Naive thymus-derived CD8-positive, alpha-beta T cell (primary cell): ENCODE results near the gene CD34. TPM values are rescaled to one million over a fixed set of nuclear protein-coding genes. Genes with fewer than 3 reads are reported as not detected.

Experiments used
- ATAC-seq, 2 donors: fragments of 150-1000 bp; cut with Tn5 transposase in 1 of 2; sonication (Bioruptor Pico), chemical (Tn5 transposase) in 1 of 2; 1 replicate in 1 of 2; 2 replicates in 1 of 2; pipeline ENCODE4 v1.10.0; 2021; ENCODE audit warnings: mild to moderate bottlenecking in 2 of 2, moderate library complexity in 2 of 2
- POLR2A ChIA-PET: fragments of 350-600 bp; sonication (Branson Sonifier 250); formaldehyde crosslinking; loops from one replicate; lab custom pipeline; 2021; ENCODE audit warnings: antibody characterized with exemption; lab: Charles Lee
- DNase-seq, 10 donors: peaks; one replicate each; pipeline versions ENCODE4 v3.0.0 to v3.0.0-alpha.2; 2020 to 2022
- H3K27ac Mint-ChIP-seq, 10 donors: one replicate each; pipeline ENCODE4 v1.8.0; 2020 to 2022; ENCODE audit warnings: mild to moderate bottlenecking in 10 of 10, mixed read lengths in 10 of 10, moderate library complexity in 4 of 10, inconsistent platforms in 1 of 10
- H3K27me3 Mint-ChIP-seq, 5 donors: one replicate each; pipeline ENCODE4 v1.8.0; 2021 to 2022; ENCODE audit warnings: mixed read lengths in 5 of 5
- H3K36me3 Mint-ChIP-seq, 3 donors: one replicate each; pipeline ENCODE4 v1.8.0; 2020 to 2022; ENCODE audit warnings: mixed read lengths in 3 of 3, mild to moderate bottlenecking in 2 of 3, inconsistent platforms in 1 of 3
- H3K4me1 Mint-ChIP-seq, 4 donors: one replicate each; pipeline ENCODE4 v1.8.0; 2021 to 2022; ENCODE audit warnings: mixed read lengths in 4 of 4
- H3K4me3 Mint-ChIP-seq, 10 donors: one replicate each; pipeline ENCODE4 v1.8.0; 2020 to 2022; ENCODE audit warnings: mild to moderate bottlenecking in 10 of 10, mixed read lengths in 10 of 10, moderate library complexity in 6 of 10, inconsistent platforms in 1 of 10
- H3K9me3 Mint-ChIP-seq, 9 donors: one replicate each; pipeline ENCODE4 v1.8.0; 2020 to 2022; ENCODE audit warnings: mixed read lengths in 9 of 9, mild to moderate bottlenecking in 3 of 9, inconsistent platforms in 1 of 9, moderate library complexity in 1 of 9
- polyA plus RNA-seq, 3 donors: library from polyadenylated mRNA; unstranded; fragments of 300-500 nt; fragmentation: Illumina TruSeq; gene quantifications; one replicate each; pipeline ENCODE4 v1.2.3, GENCODE V29; 2021
- total RNA-seq, 8 experiments: library from RNA in 2 of 8; stranded (reverse) in 2 of 8; gene quantifications; one replicate each; pipeline ENCODE4 v1.2.3 and lab custom pipeline; 2021 to 2026

The CD34 gene
- total and polyA plus RNA-seq, 5 experiments from 2014 or later: not detected

DNA sequence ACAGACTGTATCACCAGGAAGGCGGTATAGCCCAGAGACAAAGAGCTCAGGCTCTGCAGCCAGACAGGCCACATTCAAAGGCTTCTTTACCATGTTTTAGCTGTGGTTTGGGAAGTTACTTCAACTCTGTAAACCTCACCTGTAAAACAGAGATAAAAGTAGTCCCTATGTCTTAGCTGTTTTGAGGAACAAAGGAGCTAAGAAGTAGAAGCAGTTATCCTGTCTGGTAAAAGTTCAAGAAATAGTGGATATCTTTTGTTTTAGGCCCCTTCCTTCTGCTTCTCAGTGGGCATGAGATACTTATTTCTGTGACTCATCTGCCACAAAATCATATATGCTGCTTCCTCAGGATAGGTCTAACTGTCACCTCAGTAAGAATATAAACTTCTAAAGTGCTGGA lies 6.5 kb downstream of the CD34 start:
- no peaks in the 10 kb centered on the region for H3K9me3 Mint-ChIP-seq
- ATAC-seq (no peak), DNase-seq (no peak)
- H3K4me3 Mint-ChIP-seq: no peak overlapping the region
- H3K36me3 Mint-ChIP-seq: no peaks in the 10 kb centered on the region
- H3K27ac Mint-ChIP-seq: no peak overlapping the region
- H3K4me1 Mint-ChIP-seq: peaks cover 0 to 2% (median 0%) of the 10 kb centered on the region in 4 donors
- peaks cover 5 to 26% (median 11%) of the 10 kb centered on the region in 5 donors for H3K27me3 Mint-ChIP-seq
- POLR2A ChIA-PET: no interaction called here

DNA sequence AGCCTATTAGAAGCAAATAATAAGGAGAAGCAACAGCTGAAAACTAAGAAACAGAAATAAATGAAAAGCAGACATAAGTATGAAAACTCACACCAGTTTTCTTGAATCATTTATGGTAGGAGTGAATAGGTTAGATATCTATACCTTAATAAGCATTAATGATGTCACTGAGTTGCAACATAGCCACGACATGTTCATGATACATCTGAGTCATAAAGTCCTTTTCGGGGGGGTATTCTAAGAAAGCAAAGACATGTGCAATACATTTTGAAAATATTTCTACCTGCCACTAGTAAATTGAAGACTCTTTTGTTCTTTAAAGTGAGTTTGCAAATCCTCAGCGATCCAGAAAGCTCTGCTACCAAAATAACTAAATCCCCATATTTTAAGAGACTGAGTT lies 7.2 kb downstream of the CD34 start:
- no peaks in the 10 kb centered on the region for H3K36me3 Mint-ChIP-seq
- POLR2A ChIA-PET: no interaction called here
- H3K27ac Mint-ChIP-seq: peak overlapping the region in 1 of 10 donors; percentile 46
- H3K27me3 Mint-ChIP-seq: peaks cover 4 to 20% (median 5%) of the 10 kb centered on the region in 5 donors
- peaks cover 0 to 2% (median 0%) of the 10 kb centered on the region in 4 donors for H3K4me1 Mint-ChIP-seq
- ATAC-seq (no peak), DNase-seq (no peak)
- H3K4me3 Mint-ChIP-seq: no peak overlapping the region
- H3K9me3 Mint-ChIP-seq: no peaks in the 10 kb centered on the region

DNA sequence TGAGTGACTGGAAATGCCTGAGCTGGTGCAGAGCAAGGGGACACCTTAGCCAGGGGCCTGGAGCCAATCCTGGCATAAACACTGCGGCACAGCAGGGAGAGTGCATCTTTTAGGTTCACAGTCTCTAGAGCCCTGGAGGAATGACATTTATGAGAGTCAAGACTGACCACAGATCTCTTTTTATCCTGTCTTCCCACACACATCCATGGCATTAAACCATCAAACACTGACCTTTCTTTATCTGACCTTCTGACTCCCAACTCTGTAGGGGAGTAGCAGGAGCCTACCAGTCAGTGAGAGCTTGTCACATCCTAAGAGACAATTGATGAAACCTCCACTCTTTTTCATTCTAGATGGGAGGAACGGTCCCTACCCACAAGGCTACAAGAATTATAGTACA lies 7.9 kb downstream of the CD34 start:
- DNase-seq: no peak
- H3K4me1 Mint-ChIP-seq: peaks cover 0 to 2% (median 0%) of the 10 kb centered on the region in 4 donors
- no peaks in the 10 kb centered on the region for H3K9me3 Mint-ChIP-seq
- H3K27me3 Mint-ChIP-seq: peaks cover 0 to 13% (median 4%) of the 10 kb centered on the region in 5 donors
- POLR2A ChIA-PET: no interaction called here
- H3K4me3 Mint-ChIP-seq: no peak overlapping the region
- H3K27ac Mint-ChIP-seq: peak overlapping the region in 1 of 10 donors; percentile 46
- H3K36me3 Mint-ChIP-seq: no peaks in the 10 kb centered on the region
- ATAC-seq: no peak

DNA sequence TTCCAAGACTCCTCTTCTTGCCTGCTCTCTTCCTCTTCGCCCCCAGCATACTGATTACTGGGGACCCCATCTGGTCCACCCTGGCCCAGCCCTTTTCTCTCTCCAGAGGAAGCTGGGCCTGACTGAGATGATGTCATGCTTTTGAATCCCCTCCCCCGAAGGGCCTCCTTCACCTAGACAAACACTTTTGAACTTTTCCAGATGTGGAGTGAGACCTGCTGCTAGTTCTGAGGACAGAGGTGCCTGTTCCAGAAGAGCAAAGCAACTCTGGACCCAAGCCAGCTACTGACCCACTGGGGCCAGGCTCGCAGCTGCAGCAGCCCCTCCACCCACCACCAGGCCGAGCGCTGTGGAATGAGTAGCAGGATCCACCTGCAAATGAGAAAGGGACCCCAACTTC lies 8.4 kb downstream of the CD34 start:
- H3K27ac Mint-ChIP-seq: no peak overlapping the region
- POLR2A ChIA-PET: no interaction called here
- no peak for DNase-seq

DNA sequence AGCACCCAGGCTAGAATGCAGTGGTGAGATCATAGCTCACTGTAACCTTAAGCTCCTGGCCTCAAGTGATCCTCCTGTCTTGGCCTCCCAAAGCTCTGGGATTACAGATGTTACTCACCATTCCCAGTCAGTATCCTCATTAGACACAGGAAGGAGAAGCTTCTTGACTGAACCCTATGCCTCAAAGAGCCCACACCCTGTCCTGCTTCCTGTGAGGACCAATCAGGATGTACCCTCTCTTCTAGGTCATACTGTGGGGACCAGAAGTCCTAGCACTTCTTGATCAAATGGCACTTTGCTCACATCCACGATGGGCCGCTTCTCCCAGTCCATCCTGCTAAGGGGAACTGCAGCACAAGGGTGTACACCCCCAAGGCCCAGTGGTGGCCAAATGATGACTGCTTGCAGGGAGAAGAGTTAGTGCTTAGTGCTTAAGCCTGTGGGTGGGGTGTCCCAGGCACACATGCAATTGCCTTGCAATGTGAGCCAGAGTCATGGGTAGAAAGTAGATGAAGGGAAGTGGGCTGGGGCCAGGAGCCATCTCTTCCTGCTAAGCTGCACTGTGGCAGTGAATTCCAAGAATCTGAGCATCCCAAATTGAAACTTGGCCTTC lies 9.8 kb downstream of the CD34 start:
- Mint-ChIP-seq H3K27me3 (peaks cover 0 to 1% (median 0%) of the 10 kb centered on the region in 5 donors), H3K4me1 (peaks cover 0 to 2% (median 0%) of the 10 kb centered on the region in 4 donors), H3K4me3 (no peak overlapping the region), H3K9me3 (no peaks in the 10 kb centered on the region), H3K36me3 (no peaks in the 10 kb centered on the region), H3K27ac (no peak overlapping the region)
- no peak for DNase-seq
- POLR2A ChIA-PET: no interaction called here
- ATAC-seq: no peak

More for the DNA sequence above, 8.4 kb downstream of the CD34 start:
- Mint-ChIP-seq H3K4me3 (no peak overlapping the region), H3K9me3 (no peaks in the 10 kb centered on the region), H3K27me3 (peaks cover 0 to 8% (median 3%) of the 10 kb centered on the region in 5 donors), H3K4me1 (peaks cover 0 to 2% (median 0%) of the 10 kb centered on the region in 4 donors), H3K36me3 (no peaks in the 10 kb centered on the region)
- no peak for ATAC-seq

DNA sequence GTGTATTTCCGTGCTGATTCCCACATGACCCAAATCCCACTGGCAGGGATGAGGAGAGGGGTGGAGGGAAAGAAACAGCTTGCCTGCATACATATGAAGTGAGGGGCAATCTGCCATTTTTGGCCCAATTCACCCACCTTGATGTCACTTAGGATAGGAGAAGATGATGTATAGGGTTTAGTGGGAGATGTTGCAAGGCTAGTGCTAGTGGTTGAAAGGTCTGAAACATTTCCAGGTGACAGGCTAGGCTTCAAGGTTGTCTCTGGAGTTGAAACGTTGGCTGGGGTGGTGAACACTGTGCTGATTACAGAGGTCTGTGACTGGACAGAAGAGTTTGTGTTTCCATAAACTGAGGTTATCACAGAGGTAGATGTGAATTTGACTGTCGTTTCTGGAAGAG lies 12.1 kb downstream of the CD34 start:
- H3K27me3 Mint-ChIP-seq: no peaks in the 10 kb centered on the region
- ATAC-seq (no peak), DNase-seq (no peak)
- POLR2A ChIA-PET: no interaction called here
- no peaks in the 10 kb centered on the region for H3K9me3 Mint-ChIP-seq
- peaks cover 0 to 2% (median 0%) of the 10 kb centered on the region in 4 donors for H3K4me1 Mint-ChIP-seq
- H3K27ac Mint-ChIP-seq: no peak overlapping the region
- H3K4me3 Mint-ChIP-seq: no peak overlapping the region
- H3K36me3 Mint-ChIP-seq: no peaks in the 10 kb centered on the region

DNA sequence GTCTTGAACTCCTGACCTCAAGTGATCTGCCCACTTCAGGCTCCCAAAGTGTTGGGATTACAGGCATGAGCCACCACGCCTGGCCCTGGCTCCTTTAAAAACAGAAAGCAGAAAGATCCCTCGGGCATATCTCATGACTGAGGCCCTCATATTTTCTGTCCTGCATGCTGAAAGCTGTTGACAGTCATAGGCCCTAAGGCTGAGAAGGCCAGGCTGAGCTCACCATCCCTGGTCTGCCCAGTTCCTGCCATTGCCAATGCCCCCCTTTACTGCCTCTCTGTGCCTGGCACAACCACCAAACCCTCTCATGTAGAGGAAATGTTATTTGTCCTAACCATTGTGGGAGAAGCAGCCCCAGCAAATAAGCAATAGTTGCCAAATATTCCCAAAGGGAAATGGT lies 12.7 kb downstream of the CD34 start:
- H3K9me3 Mint-ChIP-seq: no peaks in the 10 kb centered on the region
- ATAC-seq (no peak), DNase-seq (no peak)
- H3K4me3 Mint-ChIP-seq: no peak overlapping the region
- peaks cover 0 to 2% (median 0%) of the 10 kb centered on the region in 4 donors for H3K4me1 Mint-ChIP-seq
- H3K36me3 Mint-ChIP-seq: no peaks in the 10 kb centered on the region
- H3K27me3 Mint-ChIP-seq: no peaks in the 10 kb centered on the region
- H3K27ac Mint-ChIP-seq: no peak overlapping the region
- POLR2A ChIA-PET: no interaction called here

DNA sequence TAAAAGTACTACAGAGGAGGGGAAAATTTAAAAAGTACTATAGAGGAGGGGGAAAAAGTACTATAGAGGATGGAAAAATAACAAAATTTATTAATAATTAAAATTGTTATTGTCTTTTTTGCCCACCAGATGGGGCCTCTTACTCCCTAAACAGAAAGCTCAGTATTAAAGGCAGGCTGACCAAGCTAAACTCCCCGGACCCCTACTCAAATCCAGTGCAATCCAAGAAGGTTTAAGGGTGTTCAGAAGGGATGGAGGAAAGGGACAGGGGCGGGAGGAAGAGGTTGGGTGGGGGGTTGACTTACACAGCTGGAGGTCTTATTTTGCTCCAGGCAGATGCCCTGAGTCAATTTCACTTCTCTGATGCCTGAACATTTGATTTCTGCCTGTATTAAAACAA lies 13.7 kb downstream of the CD34 start:
- Mint-ChIP-seq H3K4me3 (no peak overlapping the region), H3K9me3 (no peaks in the 10 kb centered on the region), H3K27ac (no peak overlapping the region), H3K27me3 (no peaks in the 10 kb centered on the region), H3K36me3 (no peaks in the 10 kb centered on the region), H3K4me1 (peaks cover 0 to 2% (median 0%) of the 10 kb centered on the region in 4 donors)
- DNase-seq (no peak), ATAC-seq (no peak)
- POLR2A ChIA-PET: interaction anchor here (0.8 kb wide), 1 partner anchor 66 kb away, joined by 3 read pairs; no protein-coding TSS in a partner anchor

DNA sequence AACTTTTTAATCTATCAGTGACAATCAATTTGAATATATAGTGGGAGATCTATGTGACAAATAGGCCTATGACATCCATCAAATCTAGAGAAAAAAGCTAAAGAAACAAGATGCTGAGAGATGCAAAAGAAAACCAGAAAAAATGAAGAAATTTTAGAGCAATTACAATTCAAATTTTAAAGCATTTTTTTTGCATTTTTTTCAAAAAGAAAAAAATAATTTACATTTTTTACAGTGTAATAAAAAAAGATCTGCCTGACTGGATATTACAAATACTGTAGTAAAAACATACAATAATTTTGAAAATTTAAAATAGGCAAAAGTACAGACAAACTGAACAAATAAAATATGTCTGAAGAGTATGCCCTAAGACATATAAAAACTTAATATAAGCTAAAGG lies 14.4 kb downstream of the CD34 start:
- no peak for ATAC-seq
- no peaks in the 10 kb centered on the region for H3K9me3 Mint-ChIP-seq
- H3K27me3 Mint-ChIP-seq: no peaks in the 10 kb centered on the region
- no peaks in the 10 kb centered on the region for H3K4me1 Mint-ChIP-seq
- no peaks in the 10 kb centered on the region for H3K36me3 Mint-ChIP-seq
- no peak overlapping the region for H3K27ac Mint-ChIP-seq
- DNase-seq: no peak
- POLR2A ChIA-PET: interaction anchor here (0.8 kb wide), 1 partner anchor 67 kb away, joined by 3 read pairs; no protein-coding TSS in a partner anchor
- no peak overlapping the region for H3K4me3 Mint-ChIP-seq

DNA sequence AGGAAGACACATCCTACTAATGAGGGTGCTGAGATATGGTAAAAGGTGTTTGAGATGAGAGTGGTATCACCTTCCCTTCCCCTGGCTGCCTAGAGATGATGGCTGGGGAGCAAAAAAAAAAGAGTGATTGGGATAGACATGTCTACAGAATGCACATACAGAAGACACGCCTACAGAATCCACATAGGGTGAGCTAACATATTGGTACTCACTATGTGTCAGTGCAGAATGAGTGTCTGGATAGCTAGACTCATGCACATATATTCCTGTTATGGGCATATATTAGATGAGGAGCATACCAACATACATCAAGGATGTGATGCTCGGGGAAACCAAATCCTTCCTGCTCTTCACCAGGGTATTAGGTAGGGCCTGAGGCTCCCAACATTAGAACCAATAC lies 16.2 kb downstream of the CD34 start:
- Mint-ChIP-seq H3K9me3 (no peaks in the 10 kb centered on the region), H3K27me3 (no peaks in the 10 kb centered on the region), H3K4me1 (peaks cover 0 to 6% (median 0%) of the 10 kb centered on the region in 4 donors), H3K27ac (no peak overlapping the region), H3K4me3 (no peak overlapping the region), H3K36me3 (no peaks in the 10 kb centered on the region)
- POLR2A ChIA-PET: interaction anchor here (0.6 kb wide), 1 partner anchor 20 kb away, joined by 5 read pairs; no protein-coding TSS in a partner anchor
- ATAC-seq (no peak), DNase-seq (no peak)

DNA sequence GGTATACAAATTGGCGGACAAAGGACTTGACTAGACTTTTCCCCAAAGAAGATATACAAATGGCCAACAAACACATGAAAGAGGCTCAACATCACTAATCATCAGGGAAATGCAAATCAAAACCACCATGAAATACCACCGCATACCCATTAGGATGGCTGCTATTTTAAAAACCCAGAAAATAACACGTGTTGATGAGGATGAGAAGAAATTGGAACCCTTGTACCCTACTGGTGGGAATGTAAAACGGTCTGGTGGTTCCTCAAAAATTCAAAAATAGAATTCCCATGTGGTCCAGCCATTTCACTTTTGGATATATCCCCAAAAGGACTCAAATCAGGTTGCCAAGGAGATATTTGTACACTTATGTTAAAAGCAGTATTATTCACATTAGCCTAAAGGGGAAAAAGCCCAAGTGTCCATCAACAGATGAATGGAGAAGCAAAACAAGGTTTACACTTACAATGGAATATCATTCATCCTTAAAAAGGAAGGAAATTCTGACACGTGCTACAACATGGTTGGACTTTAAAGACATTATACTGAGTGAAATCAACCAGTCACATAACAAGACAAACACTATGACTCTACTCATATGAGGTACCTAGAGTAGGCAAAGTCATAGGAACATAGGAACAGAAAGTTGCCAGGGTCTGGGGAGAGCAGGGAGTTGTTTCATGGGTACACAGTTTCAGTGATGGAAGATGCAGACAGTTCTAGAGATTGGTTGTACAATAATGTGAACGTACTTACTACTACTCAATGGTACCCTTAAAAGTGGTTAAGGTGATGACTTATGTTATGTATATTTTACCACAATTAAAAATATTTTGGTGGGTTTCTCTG lies 17.0 kb downstream of the CD34 start:
- no peak overlapping the region for H3K27ac Mint-ChIP-seq
- no peaks in the 10 kb centered on the region for H3K36me3 Mint-ChIP-seq

DNA sequence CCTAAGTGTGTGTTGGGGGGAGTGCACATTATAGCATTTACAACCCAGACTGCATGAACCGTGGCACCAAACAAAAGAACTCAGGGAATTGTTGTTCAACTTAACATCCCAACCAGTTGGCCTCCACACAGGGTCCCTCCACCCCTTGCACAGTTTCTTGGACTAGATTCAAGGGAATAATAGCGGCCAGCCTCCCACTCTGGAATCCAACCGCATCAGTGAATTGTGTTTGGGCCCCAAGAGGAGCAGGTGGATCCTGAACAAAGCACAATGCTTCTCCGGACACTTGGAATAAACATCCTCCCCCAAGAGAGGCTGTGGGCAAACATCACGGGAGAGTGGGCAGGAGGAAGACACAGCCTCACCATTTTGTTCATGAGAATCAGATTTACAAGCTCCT lies 18.2 kb downstream of the CD34 start:
- H3K27ac Mint-ChIP-seq: no peak overlapping the region
- no peaks in the 10 kb centered on the region for H3K36me3 Mint-ChIP-seq
- ATAC-seq (no peak), DNase-seq (no peak)
- peaks cover 0 to 9% (median 0%) of the 10 kb centered on the region in 4 donors for H3K4me1 Mint-ChIP-seq
- no peaks in the 10 kb centered on the region for H3K9me3 Mint-ChIP-seq
- peaks cover 0 to 3% (median 0%) of the 10 kb centered on the region in 5 donors for H3K27me3 Mint-ChIP-seq
- no peak overlapping the region for H3K4me3 Mint-ChIP-seq
- POLR2A ChIA-PET: no interaction called here

More for the DNA sequence above, 17.0 kb downstream of the CD34 start:
- ATAC-seq: no peak
- H3K9me3 Mint-ChIP-seq: no peaks in the 10 kb centered on the region
- H3K4me3 Mint-ChIP-seq: no peak overlapping the region
- H3K27me3 Mint-ChIP-seq: no peaks in the 10 kb centered on the region
- peaks cover 0 to 9% (median 0%) of the 10 kb centered on the region in 4 donors for H3K4me1 Mint-ChIP-seq
- POLR2A ChIA-PET: interaction anchor here (0.6 kb wide), 1 partner anchor 20 kb away, joined by 5 read pairs; no protein-coding TSS in a partner anchor
- no peak for DNase-seq

DNA sequence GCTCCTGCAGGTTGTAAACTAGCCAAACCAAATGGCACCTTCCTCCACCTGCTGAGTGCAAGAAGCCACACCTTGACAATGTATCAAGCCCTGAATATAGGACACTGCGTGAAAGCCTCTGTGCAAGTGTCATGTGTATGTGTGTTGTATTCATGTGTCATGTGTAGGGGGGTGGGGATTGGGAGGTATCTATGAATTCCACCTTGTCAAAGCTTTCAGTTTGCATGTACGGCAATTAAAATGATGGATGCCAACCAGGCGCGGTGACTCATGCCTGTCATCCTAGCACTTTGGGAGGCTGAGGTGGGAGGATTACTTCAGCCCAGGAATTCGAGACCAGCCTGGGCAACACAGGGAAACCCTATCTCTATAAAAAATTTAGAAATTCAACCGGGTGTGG lies 19.8 kb downstream of the CD34 start:
- Mint-ChIP-seq H3K36me3 (no peaks in the 10 kb centered on the region), H3K9me3 (no peaks in the 10 kb centered on the region), H3K27me3 (peaks cover 0 to 11% (median 2%) of the 10 kb centered on the region in 5 donors), H3K4me1 (peaks cover 0 to 13% (median 6%) of the 10 kb centered on the region in 4 donors), H3K4me3 (no peak overlapping the region), H3K27ac (no peak overlapping the region)
- ATAC-seq (no peak), DNase-seq (no peak)
- POLR2A ChIA-PET: no interaction called here
